Pons (tissue), 1 donor: Measurements from ENCODE around the gene FBXO41.

Source experiments
- DNase-seq: peaks from one replicate; pipeline ENCODE4 v3.0.0-alpha.2; 2016; ENCODE audit warnings: low spot score

The FBXO41 gene

DNA sequence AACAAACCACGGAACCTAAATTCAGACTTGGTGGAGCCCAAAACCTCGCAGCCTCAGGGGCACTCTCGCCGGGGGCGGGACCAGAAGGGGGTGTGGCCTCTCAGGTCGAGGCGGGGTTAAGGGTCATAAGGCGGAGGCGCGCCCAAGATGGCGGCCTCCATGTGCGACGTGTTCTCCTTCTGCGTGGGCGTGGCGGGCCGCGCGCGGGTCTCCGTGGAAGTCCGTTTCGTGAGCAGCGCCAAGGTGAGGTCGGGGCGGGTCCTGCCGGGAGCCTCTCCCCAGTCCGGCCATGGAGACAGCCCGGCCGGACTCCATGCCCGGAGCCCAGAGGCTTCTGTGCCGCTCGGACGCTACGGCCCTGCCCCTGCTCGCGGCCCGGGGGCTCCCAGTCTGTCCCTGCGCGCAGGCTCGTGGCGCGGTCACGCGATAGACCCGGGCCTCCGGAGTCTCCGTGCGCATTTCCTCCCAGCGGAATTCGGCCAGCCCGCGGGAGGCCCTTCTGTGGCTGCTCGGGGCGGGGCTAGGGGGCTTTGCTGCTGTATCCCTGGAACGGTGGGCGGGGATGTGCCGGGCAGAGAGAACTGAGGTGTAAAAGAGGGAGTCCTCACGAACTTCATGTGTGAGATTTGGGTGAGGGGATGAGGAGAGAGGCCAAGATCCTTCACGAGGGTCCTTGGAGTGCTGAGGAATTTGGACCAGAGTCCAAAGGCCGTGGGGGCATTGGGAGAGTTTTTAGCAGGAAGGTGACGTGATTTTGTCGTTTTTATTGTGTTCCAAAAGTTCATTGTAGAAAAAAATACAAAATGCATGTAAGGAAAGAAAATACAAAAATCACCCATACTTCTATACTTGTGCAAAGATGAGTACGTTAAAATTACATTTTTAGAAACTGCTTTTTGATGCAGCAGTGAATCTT is 69.9 kb downstream of the FBXO41 start, which contains the start of gene SMYD5:
SMYD5 (plus strand) TSS at position 126 of the 916 bp plus-strand sequence; CDS start at position 148, 22 bp downstream.
- DNase-seq = peak; percentile 78

DNA sequence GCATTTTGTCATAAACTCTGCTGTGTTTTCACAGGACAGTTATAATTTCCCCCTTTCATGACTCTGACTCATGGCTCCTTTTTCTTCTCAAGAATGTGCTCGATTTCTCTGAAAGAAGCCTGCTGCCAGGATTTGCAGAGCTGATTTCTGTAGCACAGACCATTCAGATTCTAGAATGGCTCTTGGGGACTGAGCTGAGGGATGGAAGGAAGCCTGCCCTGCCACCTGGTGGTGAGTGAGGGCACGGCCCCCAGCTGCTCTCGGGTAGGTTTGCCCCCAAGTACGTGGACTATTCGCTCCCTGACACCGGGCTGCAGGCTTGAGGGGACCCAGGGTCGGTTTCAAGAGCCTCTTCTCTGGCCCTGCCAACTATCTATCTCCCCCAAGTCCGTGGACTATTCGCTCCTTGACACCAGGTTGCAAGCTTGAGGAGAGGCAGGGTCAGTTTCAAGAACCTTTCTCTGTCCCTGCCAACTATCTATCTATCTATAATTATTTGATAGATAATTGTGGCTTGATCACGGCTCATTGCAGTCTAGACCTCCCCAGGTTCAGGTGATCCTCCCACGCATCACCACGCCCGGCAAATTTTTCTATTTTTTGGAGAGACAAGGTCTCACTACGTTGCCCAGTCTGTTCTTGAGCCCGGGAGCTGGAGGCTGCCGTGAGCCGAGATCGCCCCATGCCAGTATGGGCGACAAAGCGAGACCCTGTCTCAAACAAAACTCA is 71.7 kb downstream of the FBXO41 start:
- peak; percentile 61 for DNase-seq

DNA sequence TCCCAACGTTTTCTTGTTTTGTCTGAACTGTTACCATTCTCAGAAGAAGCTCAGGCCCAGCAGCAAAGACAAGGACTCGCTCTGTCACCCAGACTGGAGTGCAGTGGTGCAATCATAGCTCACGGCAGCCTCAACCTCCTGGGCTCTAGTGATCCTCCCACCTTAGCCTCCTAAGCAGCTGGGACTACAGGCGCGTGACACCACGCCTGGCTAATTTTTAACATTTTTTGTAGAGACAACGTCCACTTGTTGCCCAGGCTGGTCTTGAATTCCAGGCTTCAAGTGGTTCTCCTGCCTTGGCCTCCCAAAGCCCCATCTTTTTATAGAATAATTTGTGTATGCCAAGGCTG is 72.2 kb downstream of the FBXO41 start:
- no peak for DNase-seq

DNA sequence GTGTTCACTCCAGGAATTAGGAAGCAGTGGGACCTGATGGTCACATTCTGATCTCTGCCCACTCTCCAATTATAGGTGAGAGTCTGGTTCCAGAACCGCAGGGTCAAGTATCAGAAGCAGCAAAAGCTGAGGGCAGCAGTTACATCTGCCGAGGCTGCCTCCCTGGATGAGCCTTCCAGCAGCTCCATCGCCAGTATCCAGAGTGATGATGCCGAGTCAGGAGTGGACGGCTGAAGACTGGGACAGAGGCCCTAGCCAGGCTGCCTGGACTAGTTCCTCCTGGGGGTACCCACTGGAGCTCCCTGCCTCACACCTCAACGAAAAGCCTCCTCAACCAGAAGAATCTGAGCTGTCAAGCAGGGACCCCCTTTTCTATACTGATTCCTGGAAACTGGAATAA is 73.6 kb downstream of the FBXO41 start:
- DNase-seq = no peak

DNA sequence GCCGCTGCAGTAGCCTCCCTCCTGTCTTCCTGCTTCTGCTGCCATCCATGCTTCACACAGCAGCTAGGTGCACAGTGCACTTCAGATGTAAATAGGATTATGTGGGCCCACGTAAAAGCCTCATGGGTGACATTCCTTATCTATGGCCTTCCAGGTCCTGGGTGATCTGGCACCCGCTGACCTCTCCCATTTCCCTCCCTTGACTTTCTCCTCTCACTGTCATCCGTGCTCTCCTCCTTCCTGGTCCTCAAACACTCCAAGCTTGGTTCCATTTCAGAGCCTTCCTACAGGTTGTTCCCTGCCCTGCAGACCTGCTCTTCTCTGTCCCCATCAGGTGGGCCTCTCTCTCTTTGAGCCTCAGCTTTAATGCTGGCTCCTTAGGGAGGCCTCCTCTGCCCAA is 74.3 kb downstream of the FBXO41 start:
- no peak for DNase-seq

DNA sequence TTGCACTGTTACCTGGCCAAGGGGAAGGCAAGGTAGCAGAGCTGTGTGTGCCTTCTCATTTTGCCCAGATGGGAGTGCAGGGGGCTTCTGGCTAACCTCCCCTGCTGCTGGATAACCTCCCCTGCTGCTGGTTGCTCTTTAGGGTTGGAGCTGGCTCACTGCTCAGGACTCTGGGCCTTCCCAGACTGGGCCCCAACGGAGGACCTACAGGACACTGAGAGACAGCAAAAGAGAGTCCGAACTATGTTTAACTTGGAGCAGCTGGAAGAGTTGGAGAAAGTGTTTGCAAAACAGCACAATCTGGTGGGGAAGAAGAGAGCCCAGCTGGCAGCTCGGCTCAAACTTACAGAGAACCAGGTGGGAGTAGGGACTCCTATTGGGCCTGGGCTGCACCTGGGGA is 76.0 kb downstream of the FBXO41 start:
- no peak for DNase-seq

DNA sequence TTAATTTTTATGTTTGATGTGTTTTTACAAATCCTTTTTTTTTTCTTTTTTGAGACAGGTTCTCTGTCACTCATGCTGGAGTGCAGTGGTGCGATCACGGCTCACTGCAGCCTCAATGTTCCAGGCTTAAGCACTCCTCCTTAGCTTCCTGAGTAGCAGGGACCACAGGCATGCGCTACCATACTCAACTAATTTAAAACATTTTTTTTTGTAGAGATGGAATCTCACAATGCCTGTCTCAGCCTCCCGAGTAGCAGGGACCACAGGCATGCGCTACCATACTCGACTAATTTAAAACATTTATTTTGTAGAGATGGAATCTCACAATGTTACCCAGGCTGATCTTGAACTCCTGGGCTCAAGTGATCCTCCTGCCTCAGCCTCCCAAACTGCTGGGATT is 78.7 kb downstream of the FBXO41 start:
- no peak for DNase-seq
